ENCODE measurements around the gene S100G.
"Not testable (repeated sequence)": the region's sequence is repeated elsewhere in the genome, so short reads cannot be mapped to it uniquely, and the experiment has no call there.

GRCh38 chrX:16628511-16628910 is 21.4 kb upstream of the S100G start:
- not testable (repeated sequence) for TF ChIP-seq ZNF274 (IDR thresholded peaks at IDR 0.05; ENCODE audit: low read depth, low read length); YY1 (IDR thresholded peaks at IDR 0.05; ENCODE audit: insufficient read depth, insufficient read length); SUZ12 (IDR thresholded peaks at IDR 0.05; ENCODE audit: extremely low read depth, insufficient read depth, insufficient read length)

All from NT2/D1 (cell line).